ENCODE data around the gene MSANTD2. TPM values are rescaled to one million over a fixed set of nuclear protein-coding genes. Genes with fewer than 3 reads are reported as not detected.
A peak's percentile ranks its signal among the peaks of the same experiment; 100 is the strongest.

Gene MSANTD2
- total and polyA plus RNA-seq, 2 of the 4 experiments (the other 2 are of a cell fraction): 5.0 to 6.0 TPM

GRCh38 chr11:124762105-124762623, 38.0 kb downstream of the MSANTD2 start, which contains the start of gene ESAM:
ESAM (minus strand) TSS chr11:124762290; CDS start chr11:124762154, 136 bp downstream.
- WGBS, 2 experiments (ENCODE audit: extremely low coverage in 2 of 2, insufficient read length in 1 of 2): no CpG with 5 or more reads among the region's 55 CpGs
- in situ Hi-C loops (cut with MboI; ENCODE audit: low sequenced_read_pairs): loop anchor here (5.0 to 10.0 kb wide), 2 partner anchors 73 to 90 kb away; partner anchors contain the start of genes SIAE and SPA17
- H3K27ac ChIP-seq (ENCODE audit: insufficient read depth, low read length): no peak within 1 kb of the TSS

More at GRCh38 chr11:124762105-124762623, 38.0 kb downstream of the MSANTD2 start, which contains the start of gene ESAM:
- intact Hi-C loops (cut with micrococcal nuclease) (no loop called here), dilution Hi-C loops (cut with HindIII; ENCODE audit: low sequenced_read_pairs, unreplicated experiment) (no loop called here)
- Histone ChIP-seq H3K9me3 (ENCODE audit: control insufficient read depth, insufficient read depth, low read length) (no peaks in the 10 kb centered on the region), H2BK20ac (ENCODE audit: low read depth, low read length) (0 out of 2 replicates have a peak within 1 kb of the TSS, but pooled peaks have one; percentile 18), H3K9ac (ENCODE audit: low read depth, low read length) (no peak within 1 kb of the TSS; the same call in 1 of the 2 replicates), H3K27me3 (ENCODE audit: control insufficient read depth, insufficient read depth, low read length) (peaks cover 17% of the 10 kb centered on the region; the same call in 1 of the 2 replicates), H2AK9ac (replicated peaks; ENCODE audit: low read depth, low read length, poor library complexity) (peak within 1 kb of the TSS; percentile 66), H4K91ac (ENCODE audit: insufficient read depth, low read depth, low read length) (no peak within 1 kb of the TSS), H2BK5ac (ENCODE audit: low read depth, low read length, poor library complexity, severe bottlenecking) (no peak within 1 kb of the TSS), H2BK15ac (ENCODE audit: low read depth, low read length) (no peak within 1 kb of the TSS), H3K36me3 (ENCODE audit: control insufficient read depth, insufficient read depth, low read length) (no peaks in the 10 kb centered on the region; the same call in none of the 2 replicates), H3K9me1 (ENCODE audit: insufficient read depth, low read length) (no peaks in the 10 kb centered on the region), H3K56ac (ENCODE audit: extremely low read depth, insufficient read depth, low read length) (no peak within 1 kb of the TSS), H3K79me1 (ENCODE audit: low read depth in 1 of 2, low read length in 2 of 2) (peaks cover 3 to 10% of the 10 kb centered on the region in 2 experiments; a peak in 1 of 4 replicates), H4K5ac (ENCODE audit: low read depth, low read length) (no peak within 1 kb of the TSS), H3K23ac (ENCODE audit: low read depth, low read length) (no peak within 1 kb of the TSS), H4K8ac (ENCODE audit: low read depth in 2 of 2, low read length in 2 of 2) (no peak within 1 kb of the TSS), H2AFZ (replicated peaks; ENCODE audit: low read length, poor library complexity) (peak within 1 kb of the TSS; percentile 69), H3K14ac (replicated peaks; ENCODE audit: low read depth, low read length) (no peak within 1 kb of the TSS), H3K4me2 (ENCODE audit: low read depth, low read length) (peak within 1 kb of the TSS; percentile 96), H2BK120ac (ENCODE audit: low read depth, low read length) (no peak within 1 kb of the TSS), H4K20me1 (ENCODE audit: insufficient read depth, low read length) (peaks cover 10% of the 10 kb centered on the region), H3K4me3 (ENCODE audit: insufficient read depth, low read depth, low read length) (peak within 1 kb of the TSS; percentile 32), H3K18ac (ENCODE audit: low read depth, low read length) (no peak within 1 kb of the TSS), H3K4me1 (ENCODE audit: control insufficient read depth, insufficient read depth, low read length) (peaks cover 1% of the 10 kb centered on the region; the same call in 1 of the 2 replicates), H3K4ac (ENCODE audit: low read depth, low read length) (no peak within 1 kb of the TSS), H2AK5ac (ENCODE audit: low read depth, low read length) (peak within 1 kb of the TSS; percentile 20; the same call in 1 of the 2 replicates)
- ChIA-PET CTCF (interaction anchor here (0.6 kb wide), 1 partner anchor 9 kb away, joined by 3 read pairs; no protein-coding TSS in a partner anchor), POLR2A (ENCODE audit: unreplicated experiment) (no interaction called here)
- no TSS peak for BruUV-seq (replicated peaks)
- DNase-seq: no peak
- ATAC-seq (ENCODE audit: low read depth): no peak
- TF ChIP-seq RAD21 (IDR thresholded peaks at IDR 0.05; ENCODE audit: low read length) (no peak), MXI1 (IDR thresholded peaks at IDR 0.05; ENCODE audit: borderline replicate concordance, low read depth, low read length) (no peak), FOS (IDR thresholded peaks at IDR 0.05; ENCODE audit: low read depth, low read length) (no peak)
